GM12892 (cell line): ENCODE measurements around the gene UNKL.
A peak's percentile ranks its signal among the peaks of the same experiment; 100 is the strongest.

Experiments used
- DNase-seq: peaks from one replicate; pipeline ENCODE4 v3.0.0; 2011; ENCODE audit not compliant: insufficient read length
- FAIRE-seq: peaks from 2 replicates; lab custom pipeline; 2011; peaks lifted over from hg19 to GRCh38; lab: Jason Lieb, UNC
- POLR2A ChIP-seq: IDR thresholded peaks from 2 replicates; pipeline ENCODE4 v1.6.1; 2011; ENCODE audit warnings: low read depth, low read length, control low read depth
- POLR2AphosphoS5 ChIP-seq: IDR thresholded peaks from 2 replicates; pipeline ENCODE4 v1.6.1; 2011; ENCODE audit warnings: low read depth, low read length, control low read depth
- TAF1 ChIP-seq: IDR thresholded peaks from 2 replicates; pipeline ENCODE4 v1.6.1; 2011; ENCODE audit warnings: low read depth, mild to moderate bottlenecking, control low read depth, low read length, borderline replicate concordance

UNKL gene

GRCh38 chr16:1343428-1344242 is 70.9 kb downstream of the UNKL start:
- DNase-seq (no peak), FAIRE-seq (peak; percentile 36)
- TF ChIP-seq POLR2A, result no peak

DNA sequence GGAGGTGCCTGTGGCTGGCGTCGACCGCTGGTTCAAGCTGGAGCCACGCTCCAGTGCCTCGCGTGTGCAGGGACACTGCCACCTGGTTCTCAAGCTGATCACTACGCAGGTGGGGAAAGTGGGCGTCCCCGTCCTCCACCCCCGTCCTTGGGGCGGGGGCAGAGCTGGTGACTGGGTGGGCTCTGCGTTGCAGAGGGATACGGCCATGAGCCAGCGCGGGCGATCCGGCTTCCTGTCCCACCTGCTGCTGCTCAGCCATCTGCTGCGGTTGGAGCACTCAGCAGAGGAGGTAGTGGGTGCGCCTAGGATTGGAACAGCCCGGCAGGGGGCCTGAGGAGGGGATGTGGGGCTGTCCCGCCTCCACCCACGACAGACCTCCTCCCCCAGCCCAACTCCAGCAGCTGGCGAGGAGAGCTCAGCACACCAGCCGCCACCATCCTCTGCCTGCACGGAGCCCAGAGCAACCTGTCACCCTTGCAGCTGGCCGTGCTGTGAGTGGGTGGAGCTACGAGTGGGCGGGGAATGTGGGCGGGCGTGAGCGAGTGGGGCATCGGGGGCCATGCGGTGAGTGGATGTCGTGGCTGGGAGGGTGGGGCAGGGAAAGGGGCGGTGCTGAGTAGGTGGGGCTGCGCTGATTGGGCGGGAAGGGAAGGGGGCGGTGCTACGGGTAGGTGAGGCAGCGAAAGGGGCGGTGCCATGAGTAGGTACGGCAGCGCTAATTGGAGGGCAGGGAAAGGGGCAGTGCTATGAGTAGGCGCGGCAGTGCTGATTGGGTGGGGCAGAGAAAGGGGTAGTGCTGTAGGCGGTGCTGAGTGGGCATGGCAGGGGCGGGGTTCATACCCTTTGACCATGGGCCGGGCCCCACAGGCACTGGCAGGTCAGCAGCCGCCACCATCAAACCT is 71.7 kb downstream of the UNKL start:
- FAIRE-seq, result peak; percentile 99
- DNase-seq, result peak; percentile 99
- no peak for TF ChIP-seq POLR2AphosphoS5
- no peak for TF ChIP-seq POLR2A
- TF ChIP-seq TAF1, result no peak

- no peak for TF ChIP-seq POLR2A
- TF ChIP-seq POLR2AphosphoS5, result no peak
- TF ChIP-seq TAF1, result no peak
- DNase-seq, result no peak
- no peak for FAIRE-seq
Observed at GRCh38 chr16:1341495-1342420, 72.7 kb downstream of the UNKL start.

- FAIRE-seq (no peak), DNase-seq (no peak)
- TF ChIP-seq TAF1 (no peak), POLR2AphosphoS5 (no peak), POLR2A (no peak)
Observed at GRCh38 chr16:1340730-1341494, 73.6 kb downstream of the UNKL start.

- FAIRE-seq (no peak), DNase-seq (no peak)
- TF ChIP-seq POLR2A, result no peak
- no peak for TF ChIP-seq TAF1
- no peak for TF ChIP-seq POLR2AphosphoS5
Observed at GRCh38 chr16:1338855-1339675, 75.4 kb downstream of the UNKL start.

DNA sequence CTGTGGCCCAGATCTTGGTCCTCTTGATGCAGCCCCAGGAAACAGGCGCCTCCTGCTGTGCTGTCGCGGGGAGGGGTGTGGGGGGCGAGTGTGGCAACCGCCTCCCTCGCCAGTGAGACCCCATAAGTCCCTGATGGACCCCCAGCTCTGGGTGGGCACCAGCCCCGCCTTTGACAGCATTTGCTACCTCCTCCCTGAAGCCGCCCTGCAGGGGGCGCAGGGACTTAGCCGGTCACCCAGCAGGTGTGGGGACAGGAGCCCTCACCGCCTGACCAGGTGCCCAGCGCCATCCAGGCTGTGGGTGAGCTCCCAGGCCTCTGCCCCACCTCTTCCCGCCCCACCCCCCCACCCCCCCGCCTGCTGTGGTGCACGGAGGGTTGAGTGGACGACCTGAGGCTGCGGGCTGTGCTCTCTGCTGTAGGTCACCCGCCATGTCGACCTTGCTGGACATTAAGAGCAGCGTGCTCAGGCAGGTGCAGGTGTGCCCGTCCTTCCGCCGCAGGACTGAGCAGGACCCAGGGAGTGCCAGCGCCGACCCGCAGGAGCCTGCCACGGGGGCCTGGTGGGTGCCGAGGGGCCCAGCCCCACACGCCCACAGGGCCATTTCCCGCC is 76.3 kb downstream of the UNKL start:
- FAIRE-seq (no peak), DNase-seq (no peak)
- TF ChIP-seq TAF1 (no peak), POLR2A (no peak), POLR2AphosphoS5 (no peak)

DNA sequence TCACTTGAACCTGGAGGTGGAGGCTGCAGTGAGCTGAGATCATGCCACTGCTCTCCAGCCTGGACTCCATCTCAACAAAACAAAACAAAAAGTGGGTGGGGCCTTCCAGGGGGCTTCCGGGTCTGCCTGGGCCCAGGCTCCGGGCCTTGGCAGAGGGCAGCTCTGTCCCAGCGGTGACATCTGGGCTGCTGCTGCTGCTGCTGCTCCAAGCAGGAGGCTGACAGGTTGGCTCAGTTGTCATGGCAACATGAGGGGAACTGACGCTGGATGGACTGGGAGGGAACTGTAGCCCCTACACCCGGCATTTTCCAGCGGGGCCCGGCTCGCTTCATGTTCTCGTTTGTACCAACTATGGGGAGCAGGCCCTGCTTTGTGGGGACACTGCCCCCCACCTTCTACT is 77.0 kb downstream of the UNKL start:
- no peak for DNase-seq
- no peak for FAIRE-seq
- no peak for TF ChIP-seq POLR2AphosphoS5
- TF ChIP-seq POLR2A, result no peak
- no peak for TF ChIP-seq TAF1

GRCh38 chr16:1336619-1337018 is 77.9 kb downstream of the UNKL start:
- DNase-seq (no peak), FAIRE-seq (no peak)
- TF ChIP-seq POLR2A (no peak), POLR2AphosphoS5 (no peak), TAF1 (no peak)

GRCh38 chr16:1335996-1336395 is 78.5 kb downstream of the UNKL start:
- no peak for FAIRE-seq
- TF ChIP-seq TAF1 (no peak), POLR2A (no peak), POLR2AphosphoS5 (no peak)
- no peak for DNase-seq
